Measurements from ENCODE around the gene GAB4.
"Not testable (repeated sequence)": the region's sequence is repeated elsewhere in the genome, so short reads cannot be mapped to it uniquely, and the experiment has no call there.

The GAB4 gene

GRCh38 chr22:17007852-17008731 lies at the start of gene GAB4:
Gene GAB4, minus strand, starts transcription at chr22:17008222. Its CDS starts 108 bp downstream, at chr22:17008114.
- no peak for FAIRE-seq

GRCh38 chr22:17056807-17057206 lies 48.8 kb upstream of the GAB4 start:
- FAIRE-seq: no peak

GRCh38 chr22:17056058-17056457 lies 48.0 kb upstream of the GAB4 start:
- FAIRE-seq: no peak

GRCh38 chr22:17047656-17048055 lies 39.6 kb upstream of the GAB4 start:
- no peak for FAIRE-seq

GRCh38 chr22:17046566-17047348 lies 38.7 kb upstream of the GAB4 start:
- no peak for FAIRE-seq

- no peak for FAIRE-seq
Observed at GRCh38 chr22:17043521-17043920, 35.5 kb upstream of the GAB4 start.

- not testable (repeated sequence) for FAIRE-seq
Observed at GRCh38 chr22:17036842-17037711, 29.1 kb upstream of the GAB4 start.

- not testable (repeated sequence) for FAIRE-seq
Observed at GRCh38 chr22:17035976-17036841, 28.2 kb upstream of the GAB4 start.

- no peak for FAIRE-seq
Observed at GRCh38 chr22:17035246-17035645, 27.2 kb upstream of the GAB4 start.

- not testable (repeated sequence) for FAIRE-seq
Observed at GRCh38 chr22:17034532-17034931, 26.5 kb upstream of the GAB4 start.

GRCh38 chr22:17032277-17032676 lies 24.3 kb upstream of the GAB4 start:
- not testable (repeated sequence) for FAIRE-seq

GRCh38 chr22:17024380-17024779 lies 16.4 kb upstream of the GAB4 start:
- FAIRE-seq: not testable (repeated sequence)

GRCh38 chr22:17015552-17015951 lies 7.5 kb upstream of the GAB4 start:
- FAIRE-seq: not testable (repeated sequence)

- not testable (repeated sequence) for FAIRE-seq
Observed at GRCh38 chr22:17014101-17014440, 6.0 kb upstream of the GAB4 start.

- no peak for FAIRE-seq
Observed at GRCh38 chr22:17013396-17014100, 5.5 kb upstream of the GAB4 start.

GRCh38 chr22:17012267-17012666 lies 4.2 kb upstream of the GAB4 start:
- no peak for FAIRE-seq

- FAIRE-seq: no peak
Observed at GRCh38 chr22:17009640-17010291, 1.7 kb upstream of the GAB4 start.

GRCh38 chr22:17007257-17007656 lies 765 bp downstream of the GAB4 start:
- no peak for FAIRE-seq

GRCh38 chr22:16989915-16990314 lies 18.1 kb downstream of the GAB4 start:
- no peak for FAIRE-seq

- no peak for FAIRE-seq
Observed at GRCh38 chr22:16988257-16988656, 19.8 kb downstream of the GAB4 start.

GRCh38 chr22:16987822-16988221 lies 20.2 kb downstream of the GAB4 start:
- no peak for FAIRE-seq

Measured in islet of Langerhans (tissue), 1 donor.